Measurements from ENCODE around the gene RPS6KB2.
"Not testable (repeated sequence)": the region's sequence is repeated elsewhere in the genome, so short reads cannot be mapped to it uniquely, and the experiment has no call there.

RPS6KB2 gene

GRCh38 chr11:67397986-67398660 lies 30.2 kb upstream of the RPS6KB2 start:
- DNase-seq (ENCODE audit: low read depth, low spot score), result no peak

- no peak for DNase-seq (ENCODE audit: low read depth, low spot score)
Measured at GRCh38 chr11:67398661-67399563, 29.4 kb upstream of the RPS6KB2 start.

GRCh38 chr11:67400251-67400941 lies 27.9 kb upstream of the RPS6KB2 start:
- DNase-seq (ENCODE audit: low read depth, low spot score), result no peak

GRCh38 chr11:67400942-67401494 lies 27.3 kb upstream of the RPS6KB2 start:
- DNase-seq (ENCODE audit: low read depth, low spot score), result no peak

GRCh38 chr11:67401495-67402191 lies 26.7 kb upstream of the RPS6KB2 start, which contains the start of gene PPP1CA:
Gene PPP1CA (minus strand): TSS chr11:67401858. CDS start chr11:67401782, 76 bp downstream.
- DNase-seq (ENCODE audit: low read depth, low spot score), result no peak

GRCh38 chr11:67402192-67402839 lies 26.0 kb upstream of the RPS6KB2 start:
- DNase-seq (ENCODE audit: low read depth, low spot score), result not testable (repeated sequence)

GRCh38 chr11:67403085-67403484 lies 25.2 kb upstream of the RPS6KB2 start:
- DNase-seq (ENCODE audit: low read depth, low spot score), result not testable (repeated sequence)

- no peak for DNase-seq (ENCODE audit: low read depth, low spot score)
Measured at GRCh38 chr11:67404515-67405195, 23.6 kb upstream of the RPS6KB2 start.

- no peak for DNase-seq (ENCODE audit: low read depth, low spot score)
Measured at GRCh38 chr11:67405196-67405567, 23.1 kb upstream of the RPS6KB2 start.

GRCh38 chr11:67405688-67406339 lies 22.5 kb upstream of the RPS6KB2 start:
- DNase-seq (ENCODE audit: low read depth, low spot score), result no peak

GRCh38 chr11:67406420-67406968 lies 21.8 kb upstream of the RPS6KB2 start:
- no peak for DNase-seq (ENCODE audit: low read depth, low spot score)

GRCh38 chr11:67406969-67407687 lies 21.2 kb upstream of the RPS6KB2 start:
- DNase-seq (ENCODE audit: low read depth, low spot score), result no peak

GRCh38 chr11:67407688-67408163 lies 20.6 kb upstream of the RPS6KB2 start:
- no peak for DNase-seq (ENCODE audit: low read depth, low spot score)

- no peak for DNase-seq (ENCODE audit: low read depth, low spot score)
Measured at GRCh38 chr11:67408437-67409200, 19.7 kb upstream of the RPS6KB2 start.

GRCh38 chr11:67409261-67409666 lies 19.0 kb upstream of the RPS6KB2 start:
- no peak for DNase-seq (ENCODE audit: low read depth, low spot score)

GRCh38 chr11:67409781-67410368 lies 18.4 kb upstream of the RPS6KB2 start:
- DNase-seq (ENCODE audit: low read depth, low spot score), result no peak

GRCh38 chr11:67410369-67410831 lies 17.9 kb upstream of the RPS6KB2 start:
- DNase-seq (ENCODE audit: low read depth, low spot score), result no peak

Measured in brain pericyte (primary cell).